22Rv1 (cell line): ENCODE measurements around the gene MBP.

ENCODE experiments used
- CTCF ChIP-seq: fragments of 450-650 bp; IDR thresholded peaks from 2 replicates; pipeline ENCODE4 v1.5.1; 2017; ENCODE audit warnings: mild to moderate bottlenecking
- ZFX ChIP-seq: fragments of 450-650 bp; IDR thresholded peaks from 2 replicates; pipeline ENCODE4 v1.6.1; 2017; ENCODE audit warnings: antibody characterized with exemption, borderline replicate concordance

DNA sequence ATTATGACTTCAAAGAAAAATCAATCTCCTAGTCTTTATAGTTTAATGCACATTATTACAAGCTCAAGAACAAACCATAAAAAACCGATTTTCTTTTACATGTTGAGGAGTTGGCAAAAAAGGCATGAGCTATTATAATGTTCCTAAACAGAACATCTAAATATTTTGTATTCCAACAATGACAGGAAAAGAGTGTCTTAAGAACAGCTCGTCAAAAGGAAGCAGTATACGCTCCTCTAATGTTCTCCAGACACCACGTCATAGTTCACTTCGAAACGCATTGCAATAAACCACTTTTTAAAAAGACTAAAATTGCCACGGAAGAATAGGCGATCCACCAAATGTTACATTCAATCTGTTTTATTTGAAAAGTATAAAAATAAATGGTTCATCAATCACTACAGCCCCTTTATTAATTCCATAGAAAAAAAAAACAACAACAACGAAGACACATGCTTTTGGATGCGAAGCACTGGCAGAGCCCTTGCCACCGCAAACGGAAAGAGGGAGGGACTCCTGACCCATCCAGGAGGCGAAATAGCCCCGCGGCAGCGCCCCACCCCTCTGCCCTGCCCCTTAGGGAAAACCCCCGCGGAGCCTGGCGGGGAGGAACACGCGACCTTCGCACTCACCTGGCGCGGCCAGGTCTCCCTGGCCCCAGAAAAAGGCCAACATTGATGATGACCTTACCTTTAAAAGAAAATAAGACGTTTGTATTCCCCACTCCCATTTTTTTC lies 45.8 kb downstream of the MBP start:
- TF ChIP-seq CTCF (no peak), ZFX (no peak)
